ENCODE measurements around the gene EYS.
"Not testable (repeated sequence)": the region's sequence is repeated elsewhere in the genome, so short reads cannot be mapped to it uniquely, and the experiment has no call there.

The EYS gene

GRCh38 chr6:64084185-64084663 lies 1622.8 kb downstream of the EYS start:
- no peak for DNase-seq

DNA sequence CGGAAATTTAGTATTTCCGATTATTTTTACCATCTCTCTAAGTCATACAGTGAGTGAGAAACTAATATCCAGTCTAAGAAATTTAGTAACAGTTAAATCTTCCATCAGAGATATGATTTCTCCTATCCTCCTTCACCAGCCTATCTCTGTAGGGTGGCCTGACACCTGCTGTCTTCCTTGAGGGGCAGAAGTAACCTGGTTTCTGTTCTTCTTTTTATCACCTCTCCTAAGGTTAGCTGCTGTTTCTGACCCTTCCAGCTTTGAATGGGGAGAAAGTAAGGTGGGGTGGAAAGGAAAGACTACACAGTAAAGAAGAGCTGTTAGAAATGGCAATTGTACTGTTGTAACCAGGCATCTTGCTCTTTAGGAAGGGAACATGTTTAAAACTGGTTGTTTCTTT lies 1623.8 kb downstream of the EYS start:
- no peak for DNase-seq

GRCh38 chr6:64081453-64081852 lies 1625.6 kb downstream of the EYS start:
- DNase-seq: no peak

GRCh38 chr6:64074981-64075380 lies 1632.0 kb downstream of the EYS start:
- no peak for DNase-seq

DNA sequence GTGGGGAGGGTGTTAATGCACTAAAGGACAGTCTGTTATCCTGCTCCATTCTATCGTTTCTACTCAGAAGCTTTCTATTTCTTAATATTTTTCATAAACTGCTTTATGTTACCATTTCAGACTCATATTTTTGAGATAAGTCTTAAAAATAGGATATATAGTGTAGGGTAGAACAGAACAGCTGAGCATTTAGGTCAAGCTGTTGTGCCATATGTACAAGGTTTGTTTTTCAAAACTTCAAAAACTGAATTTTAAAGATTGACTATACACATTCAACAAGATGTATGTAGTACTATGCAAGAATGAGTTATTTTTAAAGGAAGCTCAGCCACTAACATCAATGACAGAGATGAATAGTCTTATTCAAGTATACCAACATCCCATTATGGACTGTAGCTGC lies 1634.3 kb downstream of the EYS start:
- DNase-seq: no peak

- no peak for DNase-seq
These were observed 1642.1 kb downstream of the EYS start for GRCh38 chr6:64064919-64065318.

- DNase-seq: peak; percentile 50
These were observed 1643.9 kb downstream of the EYS start for GRCh38 chr6:64062960-64063683.

DNA sequence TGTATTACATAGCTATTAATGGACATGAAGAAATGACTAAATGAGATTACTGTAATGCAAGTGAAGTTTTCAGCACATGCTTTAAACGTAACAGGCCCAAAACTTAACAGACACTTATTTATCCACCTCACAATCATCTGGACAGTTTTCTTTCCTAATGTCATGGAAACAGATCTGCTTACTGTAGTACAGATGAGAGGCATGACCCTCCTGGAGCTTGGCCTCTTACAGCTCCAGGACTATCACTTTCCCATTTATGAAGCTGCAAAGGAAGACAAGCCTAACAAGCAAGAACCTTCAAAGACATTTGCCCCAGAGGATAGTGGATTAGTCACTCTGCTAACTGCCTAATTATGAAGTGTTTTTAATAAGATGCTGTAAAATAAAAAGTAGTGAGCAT lies 1652.2 kb downstream of the EYS start:
- no peak for DNase-seq

DNA sequence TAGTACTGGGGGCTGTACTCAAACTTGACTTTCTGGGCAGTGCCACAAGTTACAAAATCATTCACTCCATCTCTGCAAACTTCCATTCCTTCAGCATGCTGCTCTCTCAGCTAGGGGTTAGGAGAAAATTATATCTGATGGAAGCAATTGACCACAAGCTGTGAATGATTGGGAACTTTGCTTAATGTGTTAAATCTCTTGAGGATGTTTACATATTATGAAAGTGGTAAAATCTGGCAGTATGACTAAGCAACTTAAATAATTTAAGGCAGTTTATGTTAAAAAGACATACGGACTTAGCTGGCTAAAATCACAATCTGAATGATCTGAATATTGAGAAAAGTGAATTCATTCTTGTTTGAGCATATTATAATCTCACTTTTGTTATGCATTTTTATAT lies 1656.4 kb downstream of the EYS start:
- no peak for DNase-seq

DNA sequence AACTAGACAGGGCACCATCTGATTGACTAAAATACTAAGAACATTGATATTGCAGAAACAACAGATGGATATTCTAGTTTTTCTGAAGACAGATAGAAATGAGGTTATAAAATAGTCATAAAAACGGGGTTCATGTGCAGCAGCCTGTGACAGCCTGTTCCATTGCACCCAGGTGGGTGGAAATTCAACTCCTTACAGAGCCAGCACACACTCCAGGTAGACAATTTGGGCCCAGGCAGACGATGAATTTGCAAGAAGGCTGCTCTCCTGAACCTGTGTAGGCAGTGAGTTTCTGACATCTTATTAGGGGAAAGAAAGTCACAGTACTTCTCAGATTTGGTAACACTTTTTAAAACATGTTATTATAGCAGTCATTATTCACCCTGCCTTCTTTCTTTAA lies 1657.3 kb downstream of the EYS start:
- no peak for DNase-seq

DNA sequence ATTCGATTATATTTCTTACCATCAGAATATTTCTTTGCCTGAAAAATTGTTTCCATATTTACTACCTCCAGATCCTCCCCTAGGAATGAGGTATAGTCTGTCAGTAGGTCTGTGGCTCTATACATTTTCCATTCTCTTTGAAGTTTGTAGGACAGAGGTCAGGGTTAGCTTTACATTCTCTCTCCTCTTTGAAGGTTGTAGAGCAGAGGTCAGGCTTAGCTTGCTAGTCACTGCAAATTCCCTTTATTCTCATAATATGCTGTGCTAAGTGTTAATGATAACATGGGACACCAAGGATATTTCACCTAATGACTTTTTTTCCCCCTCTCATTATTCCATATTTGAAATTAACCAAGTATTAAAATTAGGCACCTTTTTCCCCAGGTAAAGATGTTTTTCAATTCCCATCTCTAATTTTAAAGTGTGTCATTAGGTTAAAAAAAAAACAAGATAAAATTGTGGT lies 1660.2 kb downstream of the EYS start:
- no peak for DNase-seq

- no peak for DNase-seq
These were observed 1665.7 kb downstream of the EYS start for GRCh38 chr6:64041373-64041772.

- DNase-seq: no peak
These were observed 1666.9 kb downstream of the EYS start for GRCh38 chr6:64040113-64040512.

DNA sequence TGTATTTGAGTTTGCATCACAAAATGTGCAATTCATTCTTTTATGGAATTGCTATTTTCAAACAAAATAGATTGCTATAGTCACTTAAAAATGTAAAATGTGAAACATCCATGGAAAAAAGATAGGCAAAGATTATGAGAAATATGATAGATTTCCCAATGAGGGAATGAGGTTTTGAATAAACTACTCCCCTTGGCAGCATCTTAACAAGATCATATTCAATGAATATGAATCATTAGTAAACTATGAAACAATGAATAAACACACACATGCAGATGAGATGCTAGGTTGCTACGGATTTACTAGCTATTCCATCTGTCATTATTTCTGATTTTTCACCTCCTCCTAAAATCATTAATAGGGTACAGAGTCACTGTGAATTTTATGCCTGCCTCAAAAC lies 1669.6 kb downstream of the EYS start:
- peak; percentile 29 for DNase-seq

GRCh38 chr6:64034910-64035655 lies 1671.9 kb downstream of the EYS start:
- DNase-seq: peak; percentile 67

DNA sequence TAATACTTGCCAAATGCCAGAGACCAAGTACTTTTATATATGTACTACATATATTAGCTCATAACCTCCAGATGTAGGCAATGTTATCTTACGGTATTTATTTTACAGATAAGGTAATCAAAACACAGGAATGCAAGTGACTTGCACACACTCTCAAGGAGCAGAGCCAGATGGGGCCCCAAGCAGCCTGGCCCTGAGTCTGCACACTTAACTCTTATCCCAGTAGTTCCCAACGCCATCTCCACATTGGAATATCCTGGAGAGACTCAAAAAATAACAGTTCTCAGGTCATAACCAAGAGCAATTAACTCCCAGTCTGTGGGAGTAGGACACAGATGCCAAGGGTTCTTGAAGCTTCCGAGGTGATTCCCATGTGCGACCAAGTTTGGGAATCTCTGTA lies 1672.7 kb downstream of the EYS start:
- no peak for DNase-seq

DNA sequence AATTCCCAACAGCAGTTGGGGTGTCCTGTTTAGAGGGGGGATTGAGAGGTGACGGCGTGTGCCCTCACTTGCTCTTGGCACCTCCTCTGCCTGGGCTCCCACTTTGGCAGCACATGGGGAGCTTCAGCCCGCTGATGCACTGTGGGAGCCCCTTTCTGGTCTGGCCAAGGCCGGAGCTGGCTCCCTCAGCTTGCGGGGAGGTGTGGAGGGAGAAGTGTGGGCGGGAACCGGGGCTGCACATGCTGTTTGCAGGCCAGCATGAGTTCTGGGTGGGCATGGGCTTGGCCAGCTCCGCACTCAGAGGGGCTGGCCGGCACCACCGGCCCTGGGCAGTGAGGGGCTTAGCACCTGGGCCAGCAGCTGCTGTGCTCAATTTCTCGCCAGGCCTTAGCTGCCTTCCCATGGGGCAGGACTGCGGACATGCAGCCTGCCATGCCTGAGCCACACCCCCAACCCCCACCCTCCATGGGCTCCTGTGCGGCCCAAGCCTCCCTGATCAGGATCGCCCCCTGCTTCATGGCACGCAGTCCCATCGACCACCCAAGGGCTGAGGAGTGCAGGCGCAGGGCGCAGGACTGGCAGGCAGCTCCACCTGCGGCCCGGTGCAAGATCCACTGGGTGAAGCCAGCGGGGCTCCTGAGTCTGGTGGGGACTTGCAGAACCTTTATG lies 1675.9 kb downstream of the EYS start:
- DNase-seq: not testable (repeated sequence)

GRCh38 chr6:64023693-64024092 lies 1683.3 kb downstream of the EYS start:
- no peak for DNase-seq

GRCh38 chr6:64014595-64014994 lies 1692.4 kb downstream of the EYS start:
- no peak for DNase-seq

- DNase-seq: no peak
These were observed 1694.0 kb downstream of the EYS start for GRCh38 chr6:64013011-64013410.

DNA sequence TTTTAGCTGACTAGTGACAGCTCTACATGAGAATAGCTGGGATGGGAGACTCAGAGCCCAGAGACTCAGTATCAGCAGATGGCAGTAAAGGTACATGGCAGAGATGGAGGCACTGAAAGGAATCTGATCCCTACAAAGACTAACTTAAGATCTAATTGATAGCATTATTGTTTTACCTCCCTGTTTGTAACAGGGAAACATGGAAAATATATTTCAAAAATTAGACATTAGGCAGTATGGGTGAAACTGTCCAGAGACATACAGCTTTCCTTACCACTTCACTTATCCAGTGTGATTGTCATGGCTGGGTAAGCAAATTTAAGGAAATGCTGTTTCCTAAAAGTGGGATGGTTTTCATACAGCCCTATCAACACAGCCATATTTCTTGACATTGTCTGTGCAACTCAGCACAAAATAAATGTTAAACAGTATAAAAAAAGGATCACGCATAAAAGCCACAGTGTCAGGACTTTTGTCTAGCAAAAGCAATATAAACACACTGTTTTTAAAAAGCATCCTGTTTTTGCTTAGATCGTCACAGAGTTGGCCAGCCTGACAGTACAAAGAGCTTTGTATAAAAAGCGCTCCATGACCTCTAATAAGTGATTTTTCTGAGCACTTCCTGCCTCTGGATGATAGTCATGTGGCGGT lies 1694.5 kb downstream of the EYS start:
- DNase-seq: peak; percentile 31

DNA sequence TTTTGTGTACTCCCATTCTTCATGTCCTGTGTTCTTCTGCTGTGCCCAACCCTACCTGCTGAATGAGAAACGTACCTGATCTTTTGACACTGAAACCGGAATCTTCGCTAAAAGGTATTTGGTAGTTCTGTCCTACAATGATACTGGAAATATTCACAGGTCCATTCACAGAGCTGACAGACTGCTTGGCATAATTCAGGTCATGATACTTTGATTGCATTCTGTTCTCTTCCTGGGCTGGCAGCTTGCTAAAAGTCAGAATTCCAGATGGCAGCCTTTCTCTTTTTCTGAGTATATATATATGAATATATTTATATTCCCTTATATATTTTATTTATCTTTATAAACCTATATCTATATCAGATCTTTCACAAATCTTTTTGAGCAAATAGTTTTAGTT lies 1696.4 kb downstream of the EYS start:
- DNase-seq: no peak

DNA sequence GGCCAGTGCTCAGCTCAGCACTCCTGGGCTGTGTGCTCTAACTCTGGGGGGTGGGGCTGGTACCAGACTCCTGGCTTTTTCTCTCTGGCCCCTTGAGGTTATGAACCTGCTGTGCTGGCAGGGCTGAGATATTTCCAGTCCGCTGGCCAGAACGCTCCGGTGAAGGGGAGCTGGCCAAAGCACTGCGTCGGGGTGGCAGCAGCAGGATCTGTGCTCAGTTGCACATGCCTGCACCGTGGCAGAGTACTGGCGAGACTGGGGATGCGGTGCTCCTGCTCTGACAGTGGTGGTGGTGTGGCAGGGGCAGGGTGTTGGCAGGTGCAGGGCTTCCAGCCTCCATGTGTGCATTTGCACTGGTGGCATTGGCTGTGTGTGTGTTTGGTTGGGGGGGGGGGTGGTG lies 1697.0 kb downstream of the EYS start:
- DNase-seq: no peak

Measured in NCI-H226 (cell line).